ENCODE measurements around the gene CTIF.

Gene CTIF

DNA sequence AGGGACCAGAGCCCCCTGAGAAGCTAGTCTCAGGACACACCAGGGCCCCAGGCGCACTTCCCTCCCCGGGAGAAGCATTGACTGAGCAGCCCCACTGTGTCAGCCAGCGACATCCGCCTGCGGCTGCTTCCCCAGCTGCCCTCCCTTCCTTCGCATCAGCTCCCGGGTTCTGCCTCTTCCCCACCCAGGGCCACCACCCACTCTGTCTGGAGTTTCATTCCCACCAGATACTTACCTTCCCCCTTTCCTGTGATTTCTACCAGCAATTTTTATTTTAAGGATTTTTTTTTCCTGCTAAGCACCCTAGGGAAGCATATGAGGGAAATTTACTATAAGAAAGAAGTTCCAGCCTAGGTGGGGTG is 312.7 kb downstream of the CTIF start:
- DNase-seq (ENCODE audit: low spot score), result no peak

DNA sequence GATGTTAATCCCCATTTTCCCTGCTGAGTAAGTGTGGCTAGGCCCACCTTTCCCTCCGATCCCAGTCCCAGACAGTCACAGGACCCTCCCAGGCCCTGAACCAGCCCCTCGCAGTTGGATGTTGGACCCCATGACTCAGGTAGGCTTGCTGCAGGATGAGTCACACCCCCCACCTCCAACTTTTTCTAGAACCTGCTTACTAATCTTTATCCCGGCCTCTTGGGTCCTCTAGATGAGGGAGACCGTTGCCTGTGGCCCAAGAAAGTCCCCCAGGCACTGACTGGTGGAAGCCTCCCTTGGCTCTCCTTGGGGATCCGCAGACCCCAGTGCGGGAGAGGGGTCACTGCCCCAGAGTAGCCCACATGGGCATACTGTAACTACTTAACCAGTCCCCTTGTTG is 313.5 kb downstream of the CTIF start:
- no peak for DNase-seq (ENCODE audit: low spot score)

DNA sequence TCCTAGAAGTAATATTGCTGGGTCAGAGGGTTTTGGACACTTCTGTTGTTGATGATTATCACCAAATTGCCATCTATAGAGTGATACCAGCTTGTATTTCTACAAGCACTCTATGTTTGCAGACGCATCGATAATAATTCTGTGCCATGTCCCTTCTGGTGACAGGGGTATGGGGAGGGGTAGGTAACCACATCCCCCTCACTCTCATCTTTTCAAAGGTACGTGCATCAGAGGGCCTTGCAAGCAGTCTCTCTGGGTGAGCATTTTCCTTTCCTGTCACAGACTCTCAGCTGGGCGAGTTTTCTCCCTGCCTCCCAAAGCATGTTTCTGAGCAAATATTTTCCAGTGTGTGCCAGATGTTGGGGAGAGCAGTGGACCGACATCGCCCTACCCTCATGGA is 314.0 kb downstream of the CTIF start:
- no peak for DNase-seq (ENCODE audit: low spot score)

DNA sequence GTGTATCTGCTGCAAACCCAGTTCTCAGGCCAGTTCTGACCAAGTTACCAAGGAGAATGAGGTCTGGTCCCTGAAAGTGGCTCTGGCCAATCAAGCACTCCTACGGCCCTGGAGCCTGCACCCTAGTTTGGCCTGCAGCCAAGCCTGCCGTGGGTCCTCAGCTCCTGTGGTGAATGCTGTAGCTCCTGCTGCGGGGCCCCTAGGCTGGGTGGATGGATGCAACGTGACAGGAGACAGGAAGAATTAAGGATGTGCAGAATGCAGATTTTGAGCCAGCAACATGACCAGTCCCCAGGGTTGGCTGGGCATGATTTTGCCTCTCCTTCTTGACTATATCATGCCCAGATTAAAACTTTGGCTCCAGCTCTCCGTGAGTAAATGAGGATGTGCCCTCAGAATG is 314.8 kb downstream of the CTIF start:
- no peak for DNase-seq (ENCODE audit: low spot score)

DNA sequence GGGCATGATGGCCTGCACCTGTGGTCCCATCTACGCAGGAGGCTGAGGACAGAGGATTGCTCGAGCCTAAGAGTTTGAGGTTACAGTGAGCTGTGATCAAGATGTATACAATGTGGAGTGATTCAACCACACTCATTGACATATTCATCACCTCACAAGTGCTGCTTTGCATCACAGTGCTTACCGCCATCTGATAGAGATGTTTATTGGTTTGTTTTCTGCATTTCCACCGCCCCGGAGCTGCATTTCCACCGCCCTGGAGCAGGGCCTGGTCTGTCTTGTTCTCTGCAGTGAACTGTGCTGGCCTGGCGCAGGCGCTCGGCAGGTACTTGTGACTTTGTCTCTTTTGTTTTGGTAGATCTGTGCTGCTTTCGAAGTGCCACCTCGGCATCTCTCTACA is 315.9 kb downstream of the CTIF start:
- no peak for DNase-seq (ENCODE audit: low spot score)

DNA sequence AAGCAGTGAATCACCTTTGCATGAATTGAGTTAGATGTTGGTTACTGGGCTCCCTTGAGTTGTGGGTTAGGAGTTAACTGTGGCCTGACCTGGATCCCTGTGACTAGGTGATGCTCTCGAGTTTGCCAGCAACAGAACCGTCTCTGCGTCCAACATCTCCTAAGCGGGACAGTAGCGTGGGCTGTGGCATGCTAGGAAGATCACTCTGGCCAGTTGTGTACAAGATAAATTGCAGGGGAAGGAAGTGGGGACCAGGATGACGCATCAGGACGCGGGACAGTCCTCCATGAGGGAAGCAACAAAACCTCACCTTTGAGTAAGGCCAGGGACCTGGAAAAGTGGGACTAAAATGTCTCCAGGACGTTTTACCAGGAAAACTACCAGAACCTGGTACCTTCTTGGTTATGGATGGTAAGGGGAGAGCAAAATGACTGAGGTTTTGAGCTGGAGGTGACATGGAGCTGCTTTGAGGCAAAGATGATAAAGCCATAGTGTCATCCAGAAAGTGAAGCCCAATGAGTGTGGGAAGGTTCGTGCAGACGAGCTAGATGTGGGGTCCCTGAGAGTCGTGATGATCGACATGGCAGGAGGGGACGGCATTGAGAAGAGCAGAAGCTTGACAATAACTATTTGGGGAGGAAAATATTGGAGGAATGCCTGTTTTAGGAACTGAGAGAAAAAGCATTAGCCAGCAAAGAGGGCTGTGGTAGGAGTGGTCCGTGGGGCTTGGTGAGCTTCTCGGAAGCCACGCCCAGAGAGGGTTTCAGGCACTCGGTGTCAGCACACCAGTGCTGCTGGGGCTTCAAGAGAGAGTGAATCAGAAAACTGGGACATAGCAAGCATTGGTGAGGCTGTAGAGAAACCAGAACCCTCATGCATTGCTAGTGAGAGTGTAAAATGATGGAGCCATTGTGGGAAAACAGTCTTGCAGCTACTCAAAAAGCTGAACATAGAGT is 316.9 kb downstream of the CTIF start:
- no peak for DNase-seq (ENCODE audit: low spot score)

DNA sequence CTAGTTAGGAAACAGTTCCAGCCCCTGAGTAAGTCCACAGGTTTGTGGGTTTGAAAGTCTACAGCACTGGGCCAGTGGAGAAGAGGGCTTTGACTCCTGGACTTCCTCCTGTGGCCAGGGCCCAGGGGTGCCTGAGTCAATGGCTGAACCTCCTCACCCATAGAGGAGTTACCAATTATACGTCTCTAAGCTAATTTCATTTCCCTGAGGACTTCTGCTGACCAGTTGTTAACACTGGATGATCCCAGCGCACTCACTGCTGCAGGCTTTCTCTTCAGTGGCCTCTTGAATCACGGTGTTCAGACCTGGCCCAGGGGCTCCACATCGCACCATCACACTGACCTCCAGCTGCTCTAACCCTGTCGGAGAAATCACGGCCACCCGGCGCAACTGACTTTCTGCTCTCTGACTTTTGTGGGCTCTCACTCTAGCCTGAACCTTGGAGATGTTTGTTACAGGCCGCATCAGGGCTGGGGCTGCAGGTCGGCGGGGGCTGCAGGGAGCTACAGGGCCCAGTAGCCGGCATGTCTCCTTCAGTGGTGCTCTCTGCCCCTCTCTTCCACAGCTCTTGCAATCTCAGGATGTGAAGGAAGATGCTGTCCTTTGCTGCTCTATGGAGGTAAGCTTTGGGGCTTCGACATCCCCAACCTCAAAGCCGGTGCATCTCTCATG is 318.3 kb downstream of the CTIF start:
- no peak for DNase-seq (ENCODE audit: low spot score)

DNA sequence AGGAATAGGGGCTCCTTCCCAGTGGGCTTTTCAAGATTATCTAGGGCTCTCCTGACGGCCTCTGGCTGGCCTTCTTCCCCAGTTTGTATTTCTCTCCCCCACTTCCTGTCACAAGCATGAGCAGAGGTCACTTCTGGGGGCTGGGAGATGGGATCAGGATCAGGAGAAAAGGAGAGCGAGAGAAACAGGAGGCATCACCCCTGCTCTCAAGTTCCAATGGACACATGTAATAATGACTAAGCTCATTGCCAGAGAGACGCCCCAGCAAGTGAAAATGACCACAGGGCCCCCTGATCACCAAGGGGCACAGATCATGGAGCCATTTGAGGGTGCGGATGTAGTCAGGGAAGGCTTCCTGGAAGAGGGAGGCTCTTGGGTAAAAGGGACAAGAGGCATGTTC is 319.8 kb downstream of the CTIF start:
- no peak for DNase-seq (ENCODE audit: low spot score)

DNA sequence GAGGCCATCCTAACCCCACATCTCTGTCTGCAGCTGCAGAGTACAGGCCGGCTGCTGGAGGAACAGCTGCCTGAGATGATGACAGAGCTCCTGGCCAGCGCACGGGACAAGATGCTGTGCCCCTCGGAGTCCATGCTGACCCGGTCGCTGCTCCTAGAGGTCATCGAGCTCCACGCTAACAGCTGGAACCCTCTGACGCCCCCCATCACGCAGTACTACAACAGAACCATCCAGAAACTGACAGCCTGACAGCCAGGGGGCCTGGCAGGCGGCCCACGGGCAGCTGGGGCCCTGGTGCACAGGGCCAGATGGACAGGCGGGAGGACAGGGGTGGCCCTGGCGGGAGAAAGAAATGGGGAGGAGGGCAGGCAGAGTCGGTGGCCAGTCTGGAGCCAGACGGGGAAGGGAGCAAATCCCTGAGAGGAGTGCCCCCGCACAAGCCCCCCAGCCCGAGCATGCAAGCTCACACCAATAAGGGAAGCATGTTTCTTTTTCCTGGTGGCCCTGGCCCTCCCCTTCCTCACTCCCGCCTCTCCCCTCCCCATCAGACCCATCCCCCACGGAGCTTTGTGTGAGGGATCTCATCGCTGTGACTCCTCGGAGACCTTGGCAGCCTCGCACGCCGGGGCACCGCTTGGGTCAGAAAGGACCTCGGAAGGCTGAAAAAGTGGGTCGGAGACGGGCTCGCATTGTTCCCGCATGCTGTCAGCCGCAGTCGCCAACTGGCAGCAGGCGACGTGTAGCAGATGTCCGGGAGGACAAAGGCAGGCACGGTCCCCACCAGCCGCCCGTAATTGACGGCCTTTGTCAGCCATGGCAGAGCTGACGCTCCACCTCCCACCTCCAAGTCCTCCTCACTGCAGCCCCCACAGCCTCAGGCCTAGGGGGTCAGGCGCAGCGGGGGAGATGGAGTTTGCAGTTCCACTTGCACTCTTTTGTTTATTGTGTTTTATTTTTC is 320.8 kb downstream of the CTIF start:
- no peak for DNase-seq (ENCODE audit: low spot score)

DNA sequence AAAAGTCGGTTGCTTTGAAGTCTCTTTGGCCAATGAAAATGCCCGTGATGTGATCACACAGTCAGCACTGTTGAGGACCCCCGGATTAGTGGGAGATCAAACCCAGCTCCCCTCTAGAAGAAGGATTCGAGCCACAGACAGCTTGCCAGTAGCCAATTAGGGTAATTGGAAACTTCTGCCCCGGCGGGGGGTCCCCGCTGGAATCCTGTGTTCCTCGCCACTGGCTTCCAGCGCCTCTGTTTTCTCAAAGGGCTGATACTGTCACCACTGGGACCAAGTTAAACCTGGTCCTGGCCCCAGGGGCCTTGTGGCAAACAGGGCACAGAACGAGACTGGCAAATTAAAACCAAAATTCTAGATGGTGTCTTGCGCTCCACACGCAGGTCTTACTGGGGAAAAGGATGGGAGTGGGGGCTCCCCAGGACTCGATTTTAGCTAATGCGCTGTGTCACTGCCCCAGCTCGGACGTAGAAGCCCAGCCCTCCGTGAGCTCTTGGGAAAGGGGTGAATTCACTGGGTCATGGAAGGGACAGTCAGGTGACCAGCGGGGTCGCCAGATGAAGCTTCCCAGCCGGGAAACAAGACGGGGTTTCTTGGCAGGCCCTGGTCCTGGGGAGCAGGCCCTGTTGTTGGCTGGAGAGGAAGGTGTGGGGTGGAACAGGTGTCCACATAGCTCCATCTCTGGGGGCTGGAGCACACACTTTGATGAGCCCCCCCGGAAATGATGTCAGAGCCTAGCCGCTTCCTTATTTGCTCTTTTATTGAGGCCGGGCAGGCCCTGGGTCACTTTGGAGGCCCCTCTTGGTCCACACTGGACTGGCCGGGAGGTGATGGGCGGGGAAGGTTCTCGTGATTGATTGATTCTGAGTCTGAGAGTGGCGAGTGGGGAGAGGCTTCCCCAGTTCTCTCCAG is 321.7 kb downstream of the CTIF start:
- no peak for DNase-seq (ENCODE audit: low spot score)

DNA sequence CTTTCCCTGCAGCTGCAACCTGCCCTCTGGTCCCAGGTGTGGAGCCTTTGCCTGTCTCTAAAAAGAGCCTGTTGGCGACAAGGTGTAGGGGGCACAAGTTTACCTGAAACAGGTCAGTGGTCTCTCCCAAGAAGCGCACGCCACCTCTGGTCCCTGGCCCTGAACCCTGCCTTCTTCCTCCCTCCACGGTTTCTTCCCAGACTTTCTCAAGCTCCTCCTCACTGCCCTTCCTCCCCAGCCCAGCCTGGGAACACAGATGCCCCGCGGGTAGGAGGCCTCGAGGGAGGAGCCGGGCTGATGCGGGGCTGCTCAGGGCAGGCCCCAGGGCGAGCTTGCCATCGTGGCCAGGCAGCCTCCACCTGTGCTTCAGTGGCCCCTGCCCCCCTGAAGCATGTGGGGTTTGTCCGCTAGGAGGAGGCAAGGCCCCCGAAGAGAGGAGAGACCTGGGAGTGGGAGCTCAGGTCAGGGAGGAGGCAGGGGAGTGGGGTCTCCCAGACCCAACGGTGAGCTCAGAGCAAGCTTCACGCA is 322.4 kb downstream of the CTIF start:
- no peak for DNase-seq (ENCODE audit: low spot score)

DNA sequence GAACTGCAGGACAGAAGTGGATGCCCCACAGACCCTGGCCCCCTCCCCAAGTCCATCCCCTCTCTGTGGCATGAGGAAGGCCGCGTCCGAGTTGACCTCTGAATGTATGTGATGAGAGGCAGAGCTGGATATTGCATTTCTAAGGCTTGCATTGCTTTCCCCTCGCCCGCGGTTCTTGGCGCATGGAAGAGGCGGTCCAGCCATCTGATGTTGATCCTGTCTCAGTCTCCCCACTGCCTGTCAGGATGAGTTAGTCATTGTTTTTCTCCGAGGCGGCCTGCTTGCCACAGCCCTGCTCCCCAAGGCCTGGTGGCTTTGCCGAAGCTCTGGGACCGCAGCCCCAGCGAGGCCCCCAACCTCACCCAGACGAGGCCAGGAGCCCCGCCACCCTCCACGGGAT is 323.3 kb downstream of the CTIF start:
- DNase-seq (ENCODE audit: low spot score), result no peak

DNA sequence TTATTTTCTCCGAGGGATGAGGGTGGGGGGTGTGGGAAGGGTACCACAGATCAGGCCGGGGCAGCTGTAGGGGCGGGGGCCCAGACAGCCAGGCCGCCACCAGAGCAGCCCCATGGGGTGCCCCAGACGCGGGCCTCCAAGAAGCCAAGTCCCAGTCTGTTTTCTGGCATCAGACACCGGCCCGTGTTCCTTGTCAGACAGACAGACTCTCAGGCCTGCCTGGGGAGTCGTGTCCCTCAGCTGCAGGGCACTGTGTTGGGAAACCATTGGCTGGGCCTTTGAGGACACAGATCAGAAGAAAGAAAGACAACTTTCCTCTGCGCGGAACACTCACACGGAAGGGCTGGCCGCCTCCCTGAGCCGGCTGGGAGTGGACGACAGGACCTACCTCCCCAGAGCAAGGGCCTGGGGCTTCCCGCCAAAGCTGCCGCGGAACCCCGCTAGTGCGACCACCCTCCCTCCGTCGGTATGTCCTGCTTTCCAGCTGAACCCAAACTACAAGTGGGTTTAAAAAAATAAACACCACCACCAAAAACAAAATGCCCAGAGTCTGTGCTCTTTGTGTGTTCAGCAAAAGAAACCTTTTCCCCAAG is 323.9 kb downstream of the CTIF start:
- DNase-seq (ENCODE audit: low spot score), result no peak

DNA sequence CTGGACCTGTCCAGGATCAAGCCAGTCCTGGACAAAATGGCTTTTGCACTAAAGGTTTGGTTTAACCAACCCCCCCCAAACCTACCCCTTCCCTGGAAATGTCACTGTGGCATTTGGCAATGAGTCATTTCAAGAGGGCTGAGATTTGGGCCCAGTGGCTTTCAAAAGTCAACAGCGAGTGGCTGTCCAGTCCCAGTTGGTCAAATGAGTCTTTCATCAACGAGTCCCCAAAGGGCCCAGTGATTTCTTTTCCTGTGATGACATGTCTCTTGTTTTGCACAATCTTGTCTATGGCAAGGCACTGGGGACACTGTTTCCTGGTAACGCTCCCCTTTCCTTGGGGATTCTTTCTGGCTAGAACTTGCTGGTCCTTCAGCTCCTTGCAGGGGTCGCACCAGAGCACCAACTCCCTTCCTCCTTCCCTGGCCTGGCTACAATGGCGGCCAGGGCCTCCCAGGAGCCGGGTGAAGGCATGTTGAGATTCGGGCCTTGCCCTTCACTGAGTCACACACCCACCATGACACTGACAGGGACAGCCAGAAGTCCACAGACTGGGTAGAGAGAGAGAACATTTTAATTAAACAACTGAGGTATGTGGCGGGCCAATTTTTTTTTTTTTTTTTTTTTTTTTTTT is 324.7 kb downstream of the CTIF start:
- no peak for DNase-seq (ENCODE audit: low spot score)

DNA sequence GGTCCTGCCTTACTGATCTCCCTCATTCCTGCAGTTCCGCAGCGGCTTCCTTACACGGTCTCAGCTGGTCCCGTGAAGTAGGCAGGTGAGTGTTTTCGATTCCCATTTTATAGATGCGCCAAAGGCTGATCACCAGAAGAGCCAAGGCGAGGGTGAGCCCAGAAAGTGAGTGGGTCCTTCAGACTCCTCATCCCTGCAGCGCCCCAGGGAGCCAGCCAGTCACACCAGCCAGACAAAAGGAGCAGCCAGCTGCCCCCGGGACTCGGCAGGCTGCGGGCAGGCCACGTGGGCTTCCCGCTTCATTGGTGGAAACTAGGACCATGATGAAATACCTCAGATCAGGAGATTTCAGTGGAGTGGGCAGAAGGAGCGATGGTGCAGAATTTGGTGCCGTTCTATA is 326.0 kb downstream of the CTIF start:
- no peak for DNase-seq (ENCODE audit: low spot score)

DNA sequence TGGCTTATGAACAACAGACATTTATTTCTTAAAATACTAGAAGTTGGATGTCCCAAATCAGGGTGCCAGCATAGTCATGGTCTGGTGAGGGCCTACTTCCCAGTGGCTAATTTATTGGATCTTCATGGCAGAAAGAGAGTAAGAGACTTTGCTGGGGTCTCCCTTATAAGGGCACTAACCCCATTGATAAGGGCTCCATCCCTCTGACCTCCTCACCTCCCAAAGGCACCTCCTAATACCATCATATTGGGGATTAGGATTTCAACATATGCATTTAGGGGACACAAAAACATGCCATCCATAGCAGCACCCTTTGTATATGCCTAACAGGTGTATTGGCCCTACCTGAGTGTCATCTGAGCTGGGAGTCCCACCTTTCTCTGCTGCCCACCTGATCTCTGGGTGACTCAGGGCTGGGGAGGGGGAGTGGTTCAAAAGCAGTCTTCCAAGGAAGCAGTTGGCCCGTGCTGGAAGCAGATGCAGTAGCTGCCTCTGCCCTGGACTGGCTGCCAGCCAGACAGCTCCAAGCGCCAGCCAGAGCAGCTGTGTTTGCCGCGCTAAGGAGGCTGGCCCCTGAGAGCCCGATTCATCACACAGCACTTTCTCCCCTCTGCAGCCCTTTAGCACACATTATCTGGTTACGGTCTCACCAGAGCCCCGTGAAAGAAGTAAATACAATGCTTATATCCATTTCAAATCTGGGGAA is 327.4 kb downstream of the CTIF start:
- DNase-seq (ENCODE audit: low spot score), result no peak

DNA sequence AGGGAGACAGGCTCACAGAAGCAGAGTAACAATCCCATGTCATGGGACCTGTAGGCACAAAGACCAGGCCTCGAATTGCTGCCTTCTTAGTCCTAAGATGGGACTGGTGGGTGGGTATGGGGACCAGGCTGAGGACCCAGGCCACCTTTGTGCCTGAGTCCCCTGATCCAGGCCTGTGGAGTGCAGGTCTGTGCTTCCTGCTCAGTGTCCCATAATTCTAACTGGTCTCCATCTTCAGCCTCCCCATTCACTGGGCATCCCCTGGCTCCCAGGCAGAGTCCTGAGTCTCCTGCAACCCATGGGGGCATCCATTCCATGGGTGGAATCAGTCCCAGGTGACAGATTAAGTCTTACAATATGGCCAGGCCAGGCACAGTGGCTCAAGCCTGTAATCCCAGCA is 328.0 kb downstream of the CTIF start:
- no peak for DNase-seq (ENCODE audit: low spot score)

DNA sequence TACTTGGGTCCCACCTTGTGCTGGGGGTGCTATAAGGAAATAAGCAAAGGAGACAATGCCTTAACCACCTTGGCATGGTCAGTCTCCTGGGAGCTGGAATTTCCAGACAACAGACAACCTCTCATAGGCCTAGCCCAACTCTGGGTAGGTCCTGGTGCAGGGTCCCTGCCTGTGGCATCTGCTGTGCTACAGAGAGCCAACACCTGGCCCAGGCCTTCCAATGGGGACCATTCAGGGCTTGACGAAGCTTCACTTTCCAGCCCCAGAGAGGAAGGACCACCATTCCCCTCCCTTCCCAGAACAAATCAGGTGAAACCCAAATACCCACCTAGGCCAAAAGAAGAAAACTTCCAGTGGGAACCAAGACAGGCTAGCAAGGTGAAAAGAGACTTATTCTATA is 329.1 kb downstream of the CTIF start:
- no peak for DNase-seq (ENCODE audit: low spot score)

Measured in RKO (cell line).